CD8-positive, alpha-beta memory T cell (primary cell): Measurements from ENCODE around the gene GRK3. TPM values are rescaled to one million over a fixed set of nuclear protein-coding genes. Genes with fewer than 3 reads are reported as not detected.

Source experiments
- CTCF ChIA-PET: fragments of 350-600 bp; sonication (Branson Sonifier 250); formaldehyde crosslinking; loops from one replicate; lab custom pipeline; 2021; ENCODE audit warnings: antibody characterized with exemption; lab: Charles Lee
- POLR2A ChIA-PET: fragments of 350-600 bp; sonication (Branson Sonifier 250); formaldehyde crosslinking; loops from one replicate; lab custom pipeline; 2021; ENCODE audit warnings: antibody characterized with exemption; lab: Charles Lee
- DNase-seq, 5 donors: peaks; one replicate each; pipeline versions ENCODE4 v3.0.0 to v3.0.0-alpha.2; 2020 to 2022; ENCODE audit warnings: mixed read lengths in 1 of 5
- H3K27ac ChIP-seq: one replicate; pipeline ENCODE4 v1.7.0; 2013; ENCODE audit warnings: low read depth, mild to moderate bottlenecking, low read length, moderate library complexity
- H3K27me3 ChIP-seq: 2 replicates; pipeline ENCODE4 v1.7.0; 2013; ENCODE audit warnings: low read length, mild to moderate bottlenecking; ENCODE audit not compliant: insufficient read depth, poor library complexity, severe bottlenecking
- H3K36me3 ChIP-seq: 2 replicates; pipeline ENCODE4 v1.7.0; 2013; ENCODE audit warnings: mild to moderate bottlenecking, low read length, moderate library complexity; ENCODE audit not compliant: insufficient read depth
- H3K4me1 ChIP-seq: 2 replicates; pipeline ENCODE4 v1.7.0; 2013; ENCODE audit warnings: mild to moderate bottlenecking, low read length, moderate library complexity; ENCODE audit not compliant: insufficient read depth
- H3K4me3 ChIP-seq: 2 replicates; pipeline ENCODE4 v1.7.0; 2013; ENCODE audit warnings: mild to moderate bottlenecking, low read length
- H3K9me3 ChIP-seq: 2 replicates; pipeline ENCODE4 v1.7.0; 2013; ENCODE audit warnings: mild to moderate bottlenecking, low read length
- H3K27ac Mint-ChIP-seq, 8 donors: one replicate each; pipeline ENCODE4 v1.8.0; 2020 to 2021; ENCODE audit warnings: mixed read lengths in 8 of 8, mild to moderate bottlenecking in 6 of 8, inconsistent platforms in 3 of 8, moderate library complexity in 3 of 8
- H3K27me3 Mint-ChIP-seq, 2 donors: one replicate each; pipeline ENCODE4 v1.8.0; 2020 to 2021; ENCODE audit warnings: mixed read lengths in 2 of 2, mild to moderate bottlenecking in 1 of 2, moderate library complexity in 1 of 2
- H3K36me3 Mint-ChIP-seq, 3 donors: one replicate each; pipeline ENCODE4 v1.8.0; 2020 to 2021; ENCODE audit warnings: mixed read lengths in 3 of 3, inconsistent platforms in 1 of 3, mild to moderate bottlenecking in 1 of 3
- H3K4me1 Mint-ChIP-seq, 3 donors: one replicate each; pipeline ENCODE4 v1.8.0; 2020 to 2021; ENCODE audit warnings: mixed read lengths in 3 of 3, inconsistent platforms in 1 of 3, mild to moderate bottlenecking in 1 of 3
- H3K4me3 Mint-ChIP-seq, 7 donors: one replicate each; pipeline ENCODE4 v1.8.0; 2020 to 2021; ENCODE audit warnings: mixed read lengths in 7 of 7, mild to moderate bottlenecking in 6 of 7, moderate library complexity in 4 of 7, inconsistent platforms in 2 of 7
- H3K9me3 Mint-ChIP-seq, 5 donors: one replicate each; pipeline ENCODE4 v1.8.0; 2020 to 2022; ENCODE audit warnings: mixed read lengths in 5 of 5, mild to moderate bottlenecking in 3 of 5, moderate library complexity in 2 of 5, inconsistent platforms in 1 of 5
- polyA plus RNA-seq: library from polyadenylated mRNA; unstranded; fragments of 300-500 nt; fragmentation: Illumina TruSeq; gene quantifications from one replicate; pipeline ENCODE4 v1.2.3, GENCODE V29; 2021
- total RNA-seq, 2 experiments: library from RNA; stranded (reverse); gene quantifications; one replicate each; pipeline ENCODE4 v1.2.3, GENCODE V29; 2021

GRK3 gene
- total and polyA plus RNA-seq, 3 experiments from 2014 or later, result 0.26 to 9.4 (median 8.3) TPM

DNA sequence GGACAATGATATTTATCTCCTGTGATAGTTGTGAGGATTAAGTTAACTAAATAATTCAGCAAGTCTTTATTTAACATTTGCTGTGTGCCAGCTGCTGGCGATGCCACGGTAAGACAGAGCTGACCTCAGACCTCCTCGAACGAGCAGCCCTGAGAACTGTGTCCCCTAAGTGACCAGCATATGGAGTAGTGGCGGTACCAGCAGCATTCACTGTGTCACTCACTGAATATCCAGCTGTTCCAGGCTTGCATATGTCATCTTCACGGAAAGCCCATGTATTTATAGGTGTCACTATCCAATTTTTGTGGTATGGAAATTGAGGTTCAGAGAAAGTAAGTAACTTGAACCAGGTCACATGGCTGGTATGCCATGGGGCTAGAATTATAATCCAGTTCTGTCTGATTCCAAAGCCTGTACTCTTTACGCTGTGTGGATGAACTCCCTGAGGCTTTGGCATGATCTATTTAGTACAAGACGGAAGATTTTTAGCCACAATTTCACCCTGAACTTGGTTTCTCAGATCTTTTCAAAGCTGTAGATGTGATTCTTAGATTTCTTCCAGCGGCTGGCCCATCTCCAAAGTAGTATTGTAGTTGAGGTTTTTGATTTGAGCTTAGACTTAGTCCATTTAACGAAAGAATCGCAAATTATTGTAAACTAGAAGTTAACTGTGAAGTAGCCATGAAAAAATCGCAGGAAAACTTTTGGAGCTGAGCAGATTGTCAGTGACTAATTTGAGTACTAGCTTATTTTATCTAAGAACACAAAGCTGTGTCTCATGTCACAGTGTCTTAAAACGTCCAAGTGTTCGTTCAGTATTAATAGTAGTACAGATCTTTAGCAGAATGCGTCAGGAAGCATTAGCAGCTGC lies 128.2 kb downstream of the GRK3 start:
- H3K4me1 ChIP-seq, result no peaks in the 10 kb centered on the region
- no peak for DNase-seq
- Mint-ChIP-seq H3K36me3 (peaks cover 0 to 7% (median 4%) of the 10 kb centered on the region in 3 donors), H3K4me3 (no peak overlapping the region), H3K27ac (no peak overlapping the region), H3K4me1 (no peaks in the 10 kb centered on the region), H3K9me3 (no peaks in the 10 kb centered on the region), H3K27me3 (no peaks in the 10 kb centered on the region)
- H3K4me3 ChIP-seq, result no peak overlapping the region
- no peaks in the 10 kb centered on the region for H3K27me3 ChIP-seq
- CTCF ChIA-PET, result no interaction called here
- POLR2A ChIA-PET, result no interaction called here
- no peaks in the 10 kb centered on the region for H3K9me3 ChIP-seq
- H3K27ac ChIP-seq, result no peak overlapping the region
- no peaks in the 10 kb centered on the region for H3K36me3 ChIP-seq

DNA sequence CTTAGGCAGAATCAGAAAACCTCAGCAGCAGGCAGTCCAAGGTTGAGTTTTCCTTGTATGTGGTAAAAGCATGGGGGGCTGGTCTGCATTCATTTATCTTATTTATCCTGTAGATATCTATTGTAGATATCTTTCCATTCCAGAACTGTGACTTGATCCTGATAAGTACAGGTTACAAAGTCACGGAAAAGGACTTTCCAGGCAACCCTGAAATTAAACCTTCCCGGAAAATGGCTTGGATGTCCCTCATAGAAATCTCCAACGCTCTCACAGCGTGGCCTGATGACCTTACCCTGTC lies 128.7 kb downstream of the GRK3 start:
- Histone ChIP-seq H3K4me1 (no peaks in the 10 kb centered on the region), H3K27ac (no peak overlapping the region), H3K36me3 (no peaks in the 10 kb centered on the region), H3K9me3 (no peaks in the 10 kb centered on the region), H3K4me3 (no peak overlapping the region), H3K27me3 (no peaks in the 10 kb centered on the region)
- Mint-ChIP-seq H3K27me3 (no peaks in the 10 kb centered on the region), H3K4me3 (no peak overlapping the region), H3K9me3 (no peaks in the 10 kb centered on the region), H3K36me3 (peaks cover 0 to 7% (median 4%) of the 10 kb centered on the region in 3 donors), H3K4me1 (no peaks in the 10 kb centered on the region), H3K27ac (no peak overlapping the region)
- DNase-seq, result no peak
- ChIA-PET POLR2A (no interaction called here), CTCF (no interaction called here)

DNA sequence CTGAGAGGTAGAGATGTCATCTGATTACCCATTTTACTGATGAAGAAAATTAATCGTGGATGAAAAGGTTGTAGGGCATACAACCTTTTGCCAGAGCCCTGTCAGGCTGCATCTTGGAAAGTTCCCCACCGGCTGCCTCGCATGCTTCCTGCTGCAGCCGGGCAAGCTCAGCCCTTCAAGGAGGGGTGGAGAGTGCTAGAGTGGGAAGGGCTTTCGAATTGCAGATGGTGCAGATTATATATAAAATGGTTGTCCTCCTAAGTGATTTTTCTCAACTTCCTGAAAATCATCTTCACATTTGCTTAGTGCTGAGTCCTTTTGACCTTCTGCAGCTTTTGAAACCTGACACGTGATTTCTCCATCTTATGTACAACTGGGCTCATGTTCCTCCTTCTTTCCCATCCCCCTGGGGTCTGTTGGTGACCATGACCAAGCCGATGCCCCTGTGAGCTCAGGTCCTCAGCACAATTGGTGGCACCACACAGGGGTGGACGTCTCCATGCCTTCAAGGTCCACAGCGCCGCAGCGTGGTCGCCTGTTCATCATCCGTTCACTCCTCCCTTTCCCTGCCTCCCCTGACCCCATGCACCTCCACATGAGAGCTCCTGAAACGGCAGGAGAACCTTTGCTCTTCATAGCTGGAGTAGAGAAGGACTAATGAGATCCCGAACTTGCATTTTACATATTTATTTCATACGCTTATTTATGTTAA lies 129.9 kb downstream of the GRK3 start:
- no peaks in the 10 kb centered on the region for H3K27me3 ChIP-seq
- no peak overlapping the region for H3K27ac ChIP-seq
- ChIA-PET POLR2A (no interaction called here), CTCF (no interaction called here)
- Mint-ChIP-seq H3K4me3 (no peak overlapping the region), H3K27ac (no peak overlapping the region), H3K4me1 (no peaks in the 10 kb centered on the region), H3K27me3 (no peaks in the 10 kb centered on the region), H3K9me3 (no peaks in the 10 kb centered on the region), H3K36me3 (peaks cover 0 to 7% (median 4%) of the 10 kb centered on the region in 3 donors)
- H3K4me1 ChIP-seq, result no peaks in the 10 kb centered on the region
- DNase-seq, result no peak
- no peaks in the 10 kb centered on the region for H3K9me3 ChIP-seq
- no peak overlapping the region for H3K4me3 ChIP-seq
- H3K36me3 ChIP-seq, result no peaks in the 10 kb centered on the region

DNA sequence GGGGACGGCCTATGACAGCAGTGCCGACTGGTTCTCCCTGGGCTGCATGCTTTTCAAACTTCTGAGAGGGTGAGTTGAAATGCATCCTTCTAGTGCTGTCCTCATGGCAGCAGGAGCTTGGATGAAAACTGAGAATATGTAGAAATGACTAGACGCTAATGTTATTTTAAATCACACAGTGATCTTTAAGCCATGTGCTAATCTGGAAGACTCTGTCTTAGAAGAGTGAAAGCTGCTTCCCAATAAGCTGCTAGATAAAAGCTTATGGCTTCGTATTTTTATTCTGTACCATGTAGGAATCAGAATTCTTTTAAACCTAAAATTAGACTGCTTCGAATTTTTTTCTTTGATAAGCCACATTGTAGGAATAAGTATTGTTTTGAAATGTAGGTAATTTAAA lies 130.7 kb downstream of the GRK3 start:
- H3K27ac Mint-ChIP-seq, result no peak overlapping the region
- Histone ChIP-seq H3K36me3 (no peaks in the 10 kb centered on the region), H3K27ac (no peak overlapping the region), H3K4me3 (no peak overlapping the region), H3K27me3 (no peaks in the 10 kb centered on the region), H3K9me3 (no peaks in the 10 kb centered on the region), H3K4me1 (no peaks in the 10 kb centered on the region)
- H3K4me3 Mint-ChIP-seq, result no peak overlapping the region
- H3K4me1 Mint-ChIP-seq, result no peaks in the 10 kb centered on the region
- POLR2A ChIA-PET, result no interaction called here
- CTCF ChIA-PET, result no interaction called here
- no peaks in the 10 kb centered on the region for H3K9me3 Mint-ChIP-seq
- no peaks in the 10 kb centered on the region for H3K27me3 Mint-ChIP-seq
- DNase-seq, result no peak
- peaks cover 0 to 7% (median 2%) of the 10 kb centered on the region in 3 donors for H3K36me3 Mint-ChIP-seq

DNA sequence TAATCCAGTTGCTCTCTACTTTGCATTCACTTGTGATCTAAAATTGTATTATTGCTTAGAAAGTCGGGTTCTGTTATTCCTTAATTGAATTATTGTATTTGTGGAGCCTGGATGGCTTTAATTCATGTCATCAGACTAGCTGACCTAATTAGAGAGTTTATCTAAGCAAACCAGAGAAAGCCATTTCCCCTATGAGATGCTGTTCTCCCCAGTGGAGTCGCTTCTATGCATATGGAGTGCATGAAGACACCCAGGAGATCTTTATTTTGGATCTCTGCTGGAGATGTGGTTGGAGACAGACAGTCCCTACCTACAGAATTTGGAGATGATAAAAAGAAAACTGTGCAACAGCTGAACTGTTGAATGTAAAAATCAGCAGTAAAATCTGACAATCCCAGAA lies 132.3 kb downstream of the GRK3 start:
- Histone ChIP-seq H3K27ac (no peak overlapping the region), H3K36me3 (no peaks in the 10 kb centered on the region), H3K4me3 (no peak overlapping the region), H3K4me1 (no peaks in the 10 kb centered on the region), H3K9me3 (no peaks in the 10 kb centered on the region), H3K27me3 (no peaks in the 10 kb centered on the region)
- Mint-ChIP-seq H3K27ac (peak overlapping the region in 1 of 8 donors; percentile 79), H3K36me3 (peaks cover 0 to 3% (median 2%) of the 10 kb centered on the region in 3 donors), H3K9me3 (no peaks in the 10 kb centered on the region), H3K4me3 (no peak overlapping the region), H3K4me1 (no peaks in the 10 kb centered on the region), H3K27me3 (no peaks in the 10 kb centered on the region)
- no peak for DNase-seq
- ChIA-PET POLR2A (no interaction called here), CTCF (no interaction called here)

DNA sequence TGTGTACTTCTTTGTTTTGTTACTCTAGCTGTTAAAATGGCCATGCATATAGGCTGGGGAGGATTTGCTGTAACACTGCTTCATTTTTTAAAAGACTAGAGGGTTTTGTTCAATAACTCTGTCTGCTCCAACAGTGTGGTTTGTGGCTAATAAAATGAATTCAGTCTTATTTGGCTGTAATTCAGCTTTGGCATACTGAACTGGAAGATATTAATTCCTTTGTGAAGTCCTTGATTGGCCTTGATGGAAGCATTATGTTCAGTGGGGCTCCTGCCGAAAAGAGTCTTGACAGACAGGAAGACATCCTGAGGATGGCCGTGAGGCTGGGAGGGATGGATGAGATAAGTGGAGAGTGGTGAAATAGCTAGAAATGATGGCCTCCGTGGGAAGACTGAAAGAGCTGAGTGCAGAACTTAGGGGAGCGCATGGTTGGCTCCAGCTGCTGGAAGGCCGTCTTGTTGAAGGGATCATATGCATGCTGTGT lies 132.7 kb downstream of the GRK3 start:
- ChIA-PET CTCF (no interaction called here), POLR2A (no interaction called here)
- no peak for DNase-seq
- Mint-ChIP-seq H3K9me3 (no peaks in the 10 kb centered on the region), H3K4me1 (no peaks in the 10 kb centered on the region), H3K27ac (no peak overlapping the region), H3K27me3 (no peaks in the 10 kb centered on the region), H3K4me3 (peak overlapping the region in 1 of 7 donors; percentile 9), H3K36me3 (peaks cover 0 to 3% (median 2%) of the 10 kb centered on the region in 3 donors)
- Histone ChIP-seq H3K27ac (no peak overlapping the region), H3K4me3 (no peak overlapping the region), H3K36me3 (no peaks in the 10 kb centered on the region), H3K9me3 (no peaks in the 10 kb centered on the region), H3K4me1 (no peaks in the 10 kb centered on the region), H3K27me3 (no peaks in the 10 kb centered on the region)

DNA sequence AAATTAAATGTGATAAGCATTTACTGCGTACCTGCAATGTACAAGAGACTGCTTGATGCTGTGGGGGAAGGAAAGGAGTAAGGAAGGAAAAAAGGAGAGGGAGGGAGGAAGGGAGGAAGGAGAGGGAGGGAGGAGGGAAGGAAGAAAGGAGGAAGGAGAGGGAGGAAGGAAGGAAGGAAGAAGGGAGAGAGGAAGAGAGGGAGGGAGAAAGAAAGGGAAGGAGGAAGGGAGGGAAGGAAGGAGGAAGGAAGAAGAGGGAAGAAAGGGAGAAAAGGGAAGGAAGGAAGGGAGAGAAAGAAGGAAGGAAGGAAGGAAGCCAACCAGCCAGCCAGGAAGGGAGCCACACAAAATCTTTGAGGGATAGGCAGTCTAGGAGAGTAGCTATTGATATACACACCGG lies 133.5 kb downstream of the GRK3 start:
- Histone ChIP-seq H3K9me3 (no peaks in the 10 kb centered on the region), H3K4me1 (no peaks in the 10 kb centered on the region), H3K27me3 (no peaks in the 10 kb centered on the region), H3K27ac (no peak overlapping the region), H3K4me3 (no peak overlapping the region), H3K36me3 (no peaks in the 10 kb centered on the region)
- Mint-ChIP-seq H3K27ac (peak overlapping the region in 1 of 8 donors; percentile 87), H3K9me3 (no peaks in the 10 kb centered on the region), H3K4me3 (no peak overlapping the region), H3K36me3 (peaks cover 0 to 3% (median 2%) of the 10 kb centered on the region in 3 donors), H3K27me3 (no peaks in the 10 kb centered on the region), H3K4me1 (peaks cover 0 to 4% (median 4%) of the 10 kb centered on the region in 3 donors)
- DNase-seq, result no peak
- ChIA-PET POLR2A (no interaction called here), CTCF (no interaction called here)

DNA sequence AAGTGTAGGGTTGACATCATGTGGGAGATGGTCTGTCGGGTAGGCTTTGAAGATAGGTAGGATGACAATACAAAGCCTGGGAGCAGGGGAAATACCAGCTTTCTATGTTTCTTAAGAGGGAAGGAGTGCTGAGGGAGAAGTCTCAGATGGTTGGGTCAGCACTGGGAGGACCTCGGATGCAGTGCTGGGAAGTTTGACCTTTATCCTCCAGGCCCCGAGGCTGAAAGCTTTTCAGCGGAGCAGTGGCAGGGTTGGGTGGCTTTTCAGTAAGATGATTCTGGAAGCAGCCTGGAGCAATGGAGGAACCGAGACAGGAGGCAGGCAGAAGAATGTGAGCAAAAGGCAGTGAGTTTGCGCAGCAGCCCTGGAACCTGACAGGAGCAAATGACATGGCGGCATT lies 134.0 kb downstream of the GRK3 start:
- peaks cover 0 to 7% (median 6%) of the 10 kb centered on the region in 3 donors for H3K4me1 Mint-ChIP-seq
- peak overlapping the region in 2 of 8 donors; percentile 59 to 87 for H3K27ac Mint-ChIP-seq
- Histone ChIP-seq H3K4me1 (no peaks in the 10 kb centered on the region), H3K27me3 (no peaks in the 10 kb centered on the region), H3K4me3 (no peak overlapping the region), H3K9me3 (no peaks in the 10 kb centered on the region), H3K27ac (no peak overlapping the region), H3K36me3 (no peaks in the 10 kb centered on the region)
- H3K4me3 Mint-ChIP-seq, result no peak overlapping the region
- H3K27me3 Mint-ChIP-seq, result no peaks in the 10 kb centered on the region
- H3K9me3 Mint-ChIP-seq, result no peaks in the 10 kb centered on the region
- ChIA-PET POLR2A (no interaction called here), CTCF (no interaction called here)
- peaks cover 0 to 3% (median 2%) of the 10 kb centered on the region in 3 donors for H3K36me3 Mint-ChIP-seq
- no peak for DNase-seq
